Left ventricle myocardium inferior (tissue), 1 donor: ENCODE data around the gene AP1G2. TPM values are rescaled to one million over a fixed set of nuclear protein-coding genes. Genes with fewer than 3 reads are reported as not detected.
A peak's percentile ranks its signal among the peaks of the same experiment; 100 is the strongest.

ENCODE experiments used
- DNase-seq: peaks from one replicate; pipeline ENCODE4 v3.0.0-alpha.2; 2020
- H3K27ac ChIP-seq: fragments of 200-600 bp; replicated peaks from 2 replicates; pipeline ENCODE4 v1.8.0; 2021
- H3K27me3 ChIP-seq: fragments of 200-600 bp; 2 replicates; pipeline ENCODE4 v1.8.0; 2021; ENCODE audit warnings: low read depth
- H3K36me3 ChIP-seq: fragments of 200-600 bp; 2 replicates; pipeline ENCODE4 v1.8.0; 2021
- H3K4me1 ChIP-seq: fragments of 200-600 bp; 2 replicates; pipeline ENCODE4 v1.8.0; 2021
- H3K4me3 ChIP-seq: fragments of 200-600 bp; 2 replicates; pipeline ENCODE4 v1.8.0; 2021; ENCODE audit warnings: mild to moderate bottlenecking, moderate library complexity
- H3K9me3 ChIP-seq: fragments of 200-600 bp; replicated peaks from 2 replicates; pipeline ENCODE4 v1.8.0; 2021
- intact Hi-C: fragments of 100-400 bp; cut with micrococcal nuclease; formaldehyde crosslinking; loops from one replicate; pipeline ENCODE4 v1.11.0; 2022
- total RNA-seq: library from RNA; stranded (reverse); fragmentation: NEBNext Ultra II Directional; extraction: Animal tissue kit (Norgen Biotek cat#: 25700); gene quantifications from one replicate; pipeline ENCODE4 v1.2.1, GENCODE V29; 2021
- TF ChIP-seq, protein P1 (sequence below): fragments of 200-600 bp; IDR thresholded peaks from 2 replicates; pipeline ENCODE4 v1.8.0; 2021; ENCODE audit warnings: antibody characterized with exemption, mild to moderate bottlenecking, borderline replicate concordance
- donor health status: DM: no; HTN: yes; CAD: no; lungs with severe emphysema.

Gene AP1G2
- total RNA-seq, 1 donor from 2014 or later, result 10.4 TPM

DNA sequence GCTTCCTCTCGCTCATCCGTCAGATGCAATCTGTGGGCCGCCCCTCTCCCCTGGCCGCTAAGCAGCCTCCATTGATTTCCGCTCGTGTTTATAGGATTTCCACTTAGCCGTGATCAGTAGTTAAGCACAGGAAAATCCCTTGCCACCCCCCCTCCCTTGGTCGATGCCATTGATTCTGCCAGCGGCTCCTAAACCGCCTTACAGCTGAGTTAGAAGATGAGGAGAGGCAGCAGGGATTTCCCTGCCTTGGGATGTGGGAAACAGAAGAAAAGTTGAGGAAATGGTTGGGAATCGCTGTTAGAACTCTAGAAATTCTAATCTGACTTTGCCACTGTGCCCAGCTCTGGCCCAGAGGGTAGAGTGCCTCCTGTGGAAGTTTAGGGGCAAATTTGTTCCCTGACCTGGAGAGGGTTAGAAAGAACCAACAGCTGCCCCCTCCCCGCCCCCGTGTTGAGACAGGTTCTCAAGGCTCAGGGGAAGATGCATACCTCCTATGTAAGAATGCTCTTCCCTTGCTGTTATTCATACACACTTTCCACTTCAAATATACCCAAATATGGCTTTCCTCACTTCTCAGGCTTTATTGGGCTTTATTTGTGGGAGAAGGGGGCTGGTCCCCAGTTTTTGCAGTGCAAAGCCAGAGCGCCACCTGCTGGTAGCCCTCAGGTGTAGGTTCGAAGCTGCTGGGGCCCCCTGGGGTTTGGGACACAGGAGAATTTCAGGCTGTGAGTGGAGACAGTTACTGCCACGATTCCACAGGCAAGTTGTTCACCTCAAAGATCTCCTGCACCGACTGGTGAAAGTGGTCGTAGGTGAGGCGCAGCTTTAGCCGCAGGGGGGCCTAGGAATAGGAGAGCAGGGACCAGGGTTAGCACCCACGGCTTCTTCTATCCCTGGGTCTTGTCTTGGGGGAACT is 8.3 kb downstream of the AP1G2 start:
- Histone ChIP-seq H3K27ac (no peak overlapping the region), H3K4me3 (no peak overlapping the region), H3K9me3 (no peaks in the 10 kb centered on the region), H3K4me1 (peaks cover 35% of the 10 kb centered on the region), H3K27me3 (no peaks in the 10 kb centered on the region), H3K36me3 (peaks cover 23% of the 10 kb centered on the region)
- DNase-seq, result peak; percentile 54
- TF ChIP-seq, protein P1, sequence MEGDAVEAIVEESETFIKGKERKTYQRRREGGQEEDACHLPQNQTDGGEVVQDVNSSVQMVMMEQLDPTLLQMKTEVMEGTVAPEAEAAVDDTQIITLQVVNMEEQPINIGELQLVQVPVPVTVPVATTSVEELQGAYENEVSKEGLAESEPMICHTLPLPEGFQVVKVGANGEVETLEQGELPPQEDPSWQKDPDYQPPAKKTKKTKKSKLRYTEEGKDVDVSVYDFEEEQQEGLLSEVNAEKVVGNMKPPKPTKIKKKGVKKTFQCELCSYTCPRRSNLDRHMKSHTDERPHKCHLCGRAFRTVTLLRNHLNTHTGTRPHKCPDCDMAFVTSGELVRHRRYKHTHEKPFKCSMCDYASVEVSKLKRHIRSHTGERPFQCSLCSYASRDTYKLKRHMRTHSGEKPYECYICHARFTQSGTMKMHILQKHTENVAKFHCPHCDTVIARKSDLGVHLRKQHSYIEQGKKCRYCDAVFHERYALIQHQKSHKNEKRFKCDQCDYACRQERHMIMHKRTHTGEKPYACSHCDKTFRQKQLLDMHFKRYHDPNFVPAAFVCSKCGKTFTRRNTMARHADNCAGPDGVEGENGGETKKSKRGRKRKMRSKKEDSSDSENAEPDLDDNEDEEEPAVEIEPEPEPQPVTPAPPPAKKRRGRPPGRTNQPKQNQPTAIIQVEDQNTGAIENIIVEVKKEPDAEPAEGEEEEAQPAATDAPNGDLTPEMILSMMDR, result peak; percentile 86
- intact Hi-C loops, result no loop called here

DNA sequence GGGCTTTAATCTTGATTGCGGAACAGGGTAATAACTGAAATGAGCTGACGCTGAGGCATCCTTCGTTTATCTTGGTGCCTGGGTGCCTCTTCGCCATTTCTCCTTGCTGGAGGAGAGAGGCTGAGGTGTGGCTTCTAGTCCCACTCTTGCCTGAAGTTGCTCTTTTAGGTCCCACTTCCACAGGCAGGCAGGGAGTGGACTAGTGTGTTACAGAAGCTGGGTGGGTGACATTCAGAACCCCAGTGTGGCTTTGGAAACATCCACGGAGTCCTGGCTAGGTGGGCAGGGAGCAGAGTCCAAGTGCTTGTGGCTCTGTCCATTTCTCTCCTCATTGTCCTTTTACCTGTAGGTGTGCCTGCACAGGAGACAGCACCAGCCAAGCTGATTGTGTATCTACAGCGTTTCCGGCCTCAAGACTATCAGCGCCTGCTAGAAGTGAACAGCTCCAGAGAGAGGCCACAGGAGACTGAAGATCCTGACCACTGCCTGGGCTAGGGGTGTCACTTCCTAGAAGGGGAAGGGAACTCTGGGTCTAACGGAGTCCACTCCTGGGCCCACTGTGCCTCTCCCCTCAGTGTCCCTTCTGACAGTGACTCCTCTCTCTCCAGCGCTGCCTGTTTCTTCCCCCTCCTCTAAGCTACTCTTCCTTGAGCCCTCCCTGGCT is 9.1 kb downstream of the AP1G2 start:
- peaks cover 23% of the 10 kb centered on the region for H3K36me3 ChIP-seq
- no peaks in the 10 kb centered on the region for H3K27me3 ChIP-seq
- no peaks in the 10 kb centered on the region for H3K9me3 ChIP-seq
- intact Hi-C loops, result no loop called here
- TF ChIP-seq, protein P1, result no peak
- no peak overlapping the region for H3K27ac ChIP-seq
- H3K4me3 ChIP-seq, result no peak overlapping the region
- H3K4me1 ChIP-seq, result peaks cover 35% of the 10 kb centered on the region
- no peak for DNase-seq

DNA sequence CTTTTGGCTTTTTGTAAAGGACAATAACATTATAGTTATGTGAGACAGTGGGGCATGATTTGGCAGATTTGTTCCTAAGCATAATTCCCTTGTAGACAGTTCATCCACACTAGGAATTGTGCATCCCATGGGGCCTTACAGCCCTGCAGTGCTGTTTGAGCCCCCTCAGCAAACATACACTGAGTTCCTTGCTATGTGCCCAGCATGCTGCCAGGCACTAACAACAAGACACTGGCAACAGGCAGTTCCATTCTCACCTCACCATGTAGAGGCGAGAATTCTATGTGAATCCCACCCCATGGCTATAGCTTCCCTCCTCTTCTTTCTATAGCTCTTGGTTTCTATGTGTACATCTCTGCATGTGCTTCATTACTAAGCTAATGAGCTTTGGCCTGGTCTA is 9.6 kb downstream of the AP1G2 start:
- peaks cover 23% of the 10 kb centered on the region for H3K36me3 ChIP-seq
- no peak overlapping the region for H3K4me3 ChIP-seq
- DNase-seq, result no peak
- TF ChIP-seq, protein P1, result no peak
- H3K4me1 ChIP-seq, result peaks cover 35% of the 10 kb centered on the region
- no peaks in the 10 kb centered on the region for H3K27me3 ChIP-seq
- no peak overlapping the region for H3K27ac ChIP-seq
- intact Hi-C loops, result no loop called here
- H3K9me3 ChIP-seq, result no peaks in the 10 kb centered on the region

DNA sequence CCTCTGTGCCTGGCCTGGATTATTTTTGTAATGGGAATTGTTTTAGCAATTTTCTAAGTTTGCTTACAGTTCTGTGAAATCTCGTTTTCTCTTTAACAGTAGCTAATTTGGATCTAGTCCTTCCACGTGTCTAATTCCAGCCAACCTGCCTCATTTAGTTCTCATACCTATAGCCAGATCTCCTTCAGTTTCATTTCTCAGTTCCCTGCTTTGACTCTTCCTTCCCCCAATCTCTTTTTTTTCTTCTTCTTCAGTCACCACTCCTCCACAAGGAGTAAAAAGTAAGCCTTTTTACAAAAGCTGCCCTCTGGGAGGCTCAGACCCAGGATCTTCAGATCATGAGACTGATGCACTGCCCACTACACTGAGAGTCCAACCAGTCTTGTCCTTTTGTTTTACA is 10.1 kb downstream of the AP1G2 start:
- Histone ChIP-seq H3K27me3 (no peaks in the 10 kb centered on the region), H3K36me3 (peaks cover 23% of the 10 kb centered on the region), H3K27ac (no peak overlapping the region), H3K4me3 (peak overlapping the region; percentile 80), H3K9me3 (no peaks in the 10 kb centered on the region), H3K4me1 (peaks cover 35% of the 10 kb centered on the region)
- DNase-seq, result no peak
- intact Hi-C loops, result no loop called here
- TF ChIP-seq, protein P1, result no peak

DNA sequence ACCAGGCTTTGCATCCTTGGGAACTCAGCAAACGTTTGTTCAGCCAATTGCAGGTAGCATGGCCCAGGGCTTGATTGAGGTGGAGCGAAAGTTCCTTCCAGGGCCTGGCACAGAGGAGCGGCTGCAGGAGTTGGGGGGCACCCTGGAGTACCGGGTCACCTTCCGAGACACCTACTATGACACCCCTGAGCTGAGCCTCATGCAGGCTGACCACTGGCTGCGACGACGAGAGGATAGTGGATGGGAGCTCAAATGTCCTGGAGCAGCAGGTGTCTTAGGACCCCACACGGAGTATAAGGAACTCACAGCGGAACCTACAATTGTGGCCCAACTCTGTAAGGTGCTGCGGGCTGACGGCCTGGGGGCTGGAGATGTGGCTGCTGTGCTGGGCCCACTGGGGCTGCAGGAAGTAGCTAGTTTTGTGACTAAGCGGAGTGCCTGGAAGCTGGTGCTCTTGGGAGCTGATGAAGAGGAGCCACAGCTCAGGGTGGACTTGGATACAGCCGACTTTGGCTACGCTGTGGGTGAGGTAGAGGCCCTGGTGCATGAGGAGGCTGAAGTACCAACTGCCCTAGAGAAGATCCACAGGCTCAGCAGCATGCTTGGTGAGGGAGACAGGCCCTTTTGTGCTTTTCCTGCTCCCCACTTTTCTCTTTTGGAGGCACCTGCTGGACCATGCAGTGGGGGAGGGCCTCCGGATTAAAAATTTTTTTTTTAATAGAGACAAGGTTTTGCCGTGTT is 10.7 kb downstream of the AP1G2 start:
- TF ChIP-seq, protein P1, result no peak
- peaks cover 38% of the 10 kb centered on the region for H3K4me1 ChIP-seq
- intact Hi-C loops, result no loop called here

More for the DNA sequence above, 10.7 kb downstream of the AP1G2 start:
- Histone ChIP-seq H3K4me3 (peak overlapping the region; percentile 80), H3K9me3 (no peaks in the 10 kb centered on the region), H3K36me3 (peaks cover 20% of the 10 kb centered on the region), H3K27ac (peak overlapping the region; percentile 97), H3K27me3 (no peaks in the 10 kb centered on the region)
- DNase-seq, result no peak
